GM12878 (cell line): Measurements from ENCODE around the gene HYPK. TPM values are rescaled to one million over a fixed set of nuclear protein-coding genes. Genes with fewer than 3 reads are reported as not detected.

Experiments used
- ATF7 ChIP-seq: fragments of 450-650 bp; IDR thresholded peaks from 2 replicates; pipeline ENCODE4 v1.6.1; 2016; ENCODE audit warnings: low read depth, mild to moderate bottlenecking
- CBFB ChIP-seq: IDR thresholded peaks from 2 replicates; pipeline ENCODE4 v1.6.1; 2016; ENCODE audit warnings: antibody characterized with exemption, low read depth
- CHD2 ChIP-seq: IDR thresholded peaks from 2 replicates; pipeline ENCODE4 v1.6.1; 2011; ENCODE audit warnings: low read depth, low read length, improper control_type of control experiment, borderline replicate concordance
- IKZF2 ChIP-seq, 2 experiments: fragments of 450-650 bp; IDR thresholded peaks; 2 replicates each; pipeline ENCODE4 v1.6.1; 2017; ENCODE audit warnings: mild to moderate bottlenecking in 2 of 2, moderate library complexity in 2 of 2
- JUNB ChIP-seq: IDR thresholded peaks from 2 replicates; pipeline ENCODE4 v1.6.1; 2016; ENCODE audit warnings: antibody characterized with exemption, mild to moderate bottlenecking
- NFIC ChIP-seq: IDR thresholded peaks from 2 replicates; pipeline ENCODE4 v1.6.1; 2012; ENCODE audit warnings: low read depth, mild to moderate bottlenecking, inconsistent platforms, low read length, moderate library complexity
- NR2C1 ChIP-seq: fragments of 450-650 bp; IDR thresholded peaks from 2 replicates; pipeline ENCODE4 v1.6.1; 2017; ENCODE audit warnings: antibody characterized with exemption, mild to moderate bottlenecking, moderate library complexity
- NR2C2 ChIP-seq: IDR thresholded peaks from 2 replicates; pipeline ENCODE4 v1.6.1; 2011; ENCODE audit warnings: borderline replicate concordance, low read depth; ENCODE audit not compliant: control insufficient read depth, insufficient read length
- NRF1 ChIP-seq: conservative IDR thresholded peaks from 2 replicates; pipeline ENCODE4 v1.6.1; 2011; ENCODE audit warnings: mild to moderate bottlenecking, low read depth, low read length, improper control_type of control experiment
- PAX8 ChIP-seq: fragments of 450-650 bp; IDR thresholded peaks from 2 replicates; pipeline ENCODE4 v1.6.1; 2017; ENCODE audit warnings: mild to moderate bottlenecking, moderate library complexity
- RFX5 ChIP-seq: IDR thresholded peaks from 2 replicates; pipeline ENCODE4 v1.6.1; 2011; ENCODE audit warnings: low read depth, low read length, improper control_type of control experiment
- TBL1XR1 ChIP-seq: IDR thresholded peaks from 2 replicates; pipeline ENCODE4 v1.6.1; 2012; ENCODE audit warnings: low read depth, low read length, improper control_type of control experiment
- TCF7 ChIP-seq: IDR thresholded peaks from 2 replicates; pipeline ENCODE4 v1.6.1; 2014; ENCODE audit warnings: antibody characterized with exemption, borderline replicate concordance
- YBX1 ChIP-seq: fragments of 450-650 bp; IDR thresholded peaks from 2 replicates; pipeline ENCODE4 v1.6.1; 2016; ENCODE audit warnings: antibody characterized with exemption
- YY1 ChIP-seq: IDR thresholded peaks from 2 replicates; pipeline ENCODE4 v1.6.1; 2011; ENCODE audit warnings: low read depth, mild to moderate bottlenecking, low read length
- ZNF622 ChIP-seq: fragments of 450-650 bp; IDR thresholded peaks from 2 replicates; pipeline ENCODE4 v1.6.1; 2017; ENCODE audit warnings: mild to moderate bottlenecking, inconsistent platforms
- ZZZ3 ChIP-seq: IDR thresholded peaks from 2 replicates; pipeline ENCODE4 v1.6.1; 2011; ENCODE audit warnings: low read depth; ENCODE audit not compliant: control insufficient read depth, insufficient read length
- polyA plus RNA-seq, 11 experiments: library from polyadenylated mRNA; depleted of rRNA in 4 of 11; unstranded in 6 of 11; stranded (reverse) in 5 of 11; fragments of >200 nt; fragmentation: Nextera tagmentation in 4 of 11; fragmentation: Illumina TruSeq in 1 of 11; extraction: Ambion mirVana in 4 of 11; extraction: Trizol in 1 of 11; gene quantifications; 1 replicate in 1 of 11; 2 replicates in 10 of 11; pipeline versions ENCODE4 v1.2.1 to v1.2.3, GENCODE V29; 2011 to 2016; ENCODE audit warnings: inconsistent platforms in 2 of 11, missing spikeins in 2 of 11, low read depth in 1 of 11
- total RNA-seq, 4 experiments: library from RNA; depleted of rRNA in 3 of 4; stranded (reverse); fragments of >200 nt in 3 of 4; fragmentation: Illumina TruSeq in 1 of 4; extraction: Trizol in 1 of 4; gene quantifications; 2 replicates each; pipeline versions ENCODE4 v1.2.1 to v1.2.3, GENCODE V29; 2013 to 2021
- TF ChIP-seq, protein P1 (sequence below): IDR thresholded peaks from 2 replicates; pipeline ENCODE4 v1.6.1; 2012; ENCODE audit warnings: improper control_type of control experiment, low read depth, low read length; ENCODE audit not compliant: insufficient replicate concordance
- TF ChIP-seq, protein P2 (sequence below): IDR thresholded peaks from 2 replicates; pipeline ENCODE4 v1.6.1; 2012; ENCODE audit warnings: low read depth, low read length, improper control_type of control experiment
- TF ChIP-seq, protein P3 (sequence below): IDR thresholded peaks from 2 replicates; pipeline ENCODE4 v1.6.1; 2011; ENCODE audit warnings: low read depth, mild to moderate bottlenecking, low read length, moderate library complexity, borderline replicate concordance; ENCODE audit errors: extremely low read depth
- TF ChIP-seq, protein P4 (sequence below): fragments of 450-650 bp; IDR thresholded peaks from 2 replicates; pipeline ENCODE4 v1.6.1; 2018; ENCODE audit warnings: mild to moderate bottlenecking, low read depth, moderate library complexity; ENCODE audit not compliant: partially characterized antibody
- TF ChIP-seq, protein P5 (sequence below): fragments of 450-650 bp; IDR thresholded peaks from 2 replicates; pipeline ENCODE4 v1.6.1; 2016; ENCODE audit warnings: mild to moderate bottlenecking

The HYPK gene
- total and polyA plus RNA-seq, 10 of the 15 experiments (the other 5 are each of a cell fraction or from before 2014, with no cell fraction given), result 8.0 to 38.4 (median 17.5) TPM

DNA sequence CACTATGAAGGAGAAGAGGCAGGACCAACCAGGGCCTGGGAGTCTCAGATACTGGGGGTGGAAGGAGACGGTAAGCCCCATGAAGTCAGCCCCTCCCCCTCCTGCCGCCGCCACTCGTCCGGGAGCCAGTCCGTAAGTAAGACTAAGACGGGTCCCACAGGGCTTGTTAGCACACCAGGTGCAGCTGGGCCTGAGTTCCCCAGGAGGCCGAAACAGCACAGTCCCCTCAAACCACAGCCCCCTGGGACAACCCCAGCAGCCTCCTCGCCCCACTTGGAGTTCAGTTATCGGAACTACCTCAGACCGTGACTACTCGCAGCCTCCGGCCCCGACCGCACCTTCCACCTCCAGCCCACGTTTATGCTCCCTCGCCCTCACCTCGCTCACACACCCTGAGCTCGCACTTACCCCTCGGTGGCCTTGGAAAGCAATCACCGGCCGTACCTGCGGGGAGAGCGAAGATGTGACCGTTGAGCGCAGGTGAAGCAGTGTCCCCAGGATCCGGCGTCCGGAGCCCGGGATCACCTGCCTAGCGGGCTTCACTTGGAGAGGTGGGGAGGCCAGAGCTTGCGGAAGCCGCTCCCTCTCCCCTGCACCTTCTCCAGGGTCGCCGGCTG, 24.2 kb upstream of the HYPK start (continued):
- TF ChIP-seq, protein P1, sequence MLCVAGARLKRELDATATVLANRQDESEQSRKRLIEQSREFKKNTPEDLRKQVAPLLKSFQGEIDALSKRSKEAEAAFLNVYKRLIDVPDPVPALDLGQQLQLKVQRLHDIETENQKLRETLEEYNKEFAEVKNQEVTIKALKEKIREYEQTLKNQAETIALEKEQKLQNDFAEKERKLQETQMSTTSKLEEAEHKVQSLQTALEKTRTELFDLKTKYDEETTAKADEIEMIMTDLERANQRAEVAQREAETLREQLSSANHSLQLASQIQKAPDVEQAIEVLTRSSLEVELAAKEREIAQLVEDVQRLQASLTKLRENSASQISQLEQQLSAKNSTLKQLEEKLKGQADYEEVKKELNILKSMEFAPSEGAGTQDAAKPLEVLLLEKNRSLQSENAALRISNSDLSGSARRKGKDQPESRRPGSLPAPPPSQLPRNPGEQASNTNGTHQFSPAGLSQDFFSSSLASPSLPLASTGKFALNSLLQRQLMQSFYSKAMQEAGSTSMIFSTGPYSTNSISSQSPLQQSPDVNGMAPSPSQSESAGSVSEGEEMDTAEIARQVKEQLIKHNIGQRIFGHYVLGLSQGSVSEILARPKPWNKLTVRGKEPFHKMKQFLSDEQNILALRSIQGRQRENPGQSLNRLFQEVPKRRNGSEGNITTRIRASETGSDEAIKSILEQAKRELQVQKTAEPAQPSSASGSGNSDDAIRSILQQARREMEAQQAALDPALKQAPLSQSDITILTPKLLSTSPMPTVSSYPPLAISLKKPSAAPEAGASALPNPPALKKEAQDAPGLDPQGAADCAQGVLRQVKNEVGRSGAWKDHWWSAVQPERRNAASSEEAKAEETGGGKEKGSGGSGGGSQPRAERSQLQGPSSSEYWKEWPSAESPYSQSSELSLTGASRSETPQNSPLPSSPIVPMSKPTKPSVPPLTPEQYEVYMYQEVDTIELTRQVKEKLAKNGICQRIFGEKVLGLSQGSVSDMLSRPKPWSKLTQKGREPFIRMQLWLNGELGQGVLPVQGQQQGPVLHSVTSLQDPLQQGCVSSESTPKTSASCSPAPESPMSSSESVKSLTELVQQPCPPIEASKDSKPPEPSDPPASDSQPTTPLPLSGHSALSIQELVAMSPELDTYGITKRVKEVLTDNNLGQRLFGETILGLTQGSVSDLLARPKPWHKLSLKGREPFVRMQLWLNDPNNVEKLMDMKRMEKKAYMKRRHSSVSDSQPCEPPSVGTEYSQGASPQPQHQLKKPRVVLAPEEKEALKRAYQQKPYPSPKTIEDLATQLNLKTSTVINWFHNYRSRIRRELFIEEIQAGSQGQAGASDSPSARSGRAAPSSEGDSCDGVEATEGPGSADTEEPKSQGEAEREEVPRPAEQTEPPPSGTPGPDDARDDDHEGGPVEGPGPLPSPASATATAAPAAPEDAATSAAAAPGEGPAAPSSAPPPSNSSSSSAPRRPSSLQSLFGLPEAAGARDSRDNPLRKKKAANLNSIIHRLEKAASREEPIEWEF, result no peak
- TF ChIP-seq NR2C2 (no peak), ATF7 (no peak; the same call in none of the 2 replicates), JUNB (no peak), NR2C1 (no peak), CBFB (peak; percentile 92), YY1 (peak; percentile 29; the same call in 1 of the 2 replicates), PAX8 (no peak), ZZZ3 (no peak), CHD2 (peak; percentile 69), RFX5 (no peak), YBX1 (no peak), TBL1XR1 (peak; percentile 79), IKZF2 (IDR thresholded peaks at IDR 0.05) (peak; percentile 75 to 81), TCF7 (no peak), NRF1 (no peak), ZNF622 (no peak), NFIC (no peak; the same call in 1 of the 2 replicates)
- TF ChIP-seq, protein P2, sequence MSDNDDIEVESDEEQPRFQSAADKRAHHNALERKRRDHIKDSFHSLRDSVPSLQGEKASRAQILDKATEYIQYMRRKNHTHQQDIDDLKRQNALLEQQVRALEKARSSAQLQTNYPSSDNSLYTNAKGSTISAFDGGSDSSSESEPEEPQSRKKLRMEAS, result no peak
- TF ChIP-seq, protein P3, sequence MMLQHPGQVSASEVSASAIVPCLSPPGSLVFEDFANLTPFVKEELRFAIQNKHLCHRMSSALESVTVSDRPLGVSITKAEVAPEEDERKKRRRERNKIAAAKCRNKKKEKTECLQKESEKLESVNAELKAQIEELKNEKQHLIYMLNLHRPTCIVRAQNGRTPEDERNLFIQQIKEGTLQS, result no peak
- TF ChIP-seq, protein P4, sequence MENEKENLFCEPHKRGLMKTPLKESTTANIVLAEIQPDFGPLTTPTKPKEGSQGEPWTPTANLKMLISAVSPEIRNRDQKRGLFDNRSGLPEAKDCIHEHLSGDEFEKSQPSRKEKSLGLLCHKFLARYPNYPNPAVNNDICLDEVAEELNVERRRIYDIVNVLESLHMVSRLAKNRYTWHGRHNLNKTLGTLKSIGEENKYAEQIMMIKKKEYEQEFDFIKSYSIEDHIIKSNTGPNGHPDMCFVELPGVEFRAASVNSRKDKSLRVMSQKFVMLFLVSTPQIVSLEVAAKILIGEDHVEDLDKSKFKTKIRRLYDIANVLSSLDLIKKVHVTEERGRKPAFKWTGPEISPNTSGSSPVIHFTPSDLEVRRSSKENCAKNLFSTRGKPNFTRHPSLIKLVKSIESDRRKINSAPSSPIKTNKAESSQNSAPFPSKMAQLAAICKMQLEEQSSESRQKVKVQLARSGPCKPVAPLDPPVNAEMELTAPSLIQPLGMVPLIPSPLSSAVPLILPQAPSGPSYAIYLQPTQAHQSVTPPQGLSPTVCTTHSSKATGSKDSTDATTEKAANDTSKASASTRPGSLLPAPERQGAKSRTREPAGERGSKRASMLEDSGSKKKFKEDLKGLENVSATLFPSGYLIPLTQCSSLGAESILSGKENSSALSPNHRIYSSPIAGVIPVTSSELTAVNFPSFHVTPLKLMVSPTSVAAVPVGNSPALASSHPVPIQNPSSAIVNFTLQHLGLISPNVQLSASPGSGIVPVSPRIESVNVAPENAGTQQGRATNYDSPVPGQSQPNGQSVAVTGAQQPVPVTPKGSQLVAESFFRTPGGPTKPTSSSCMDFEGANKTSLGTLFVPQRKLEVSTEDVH, result no peak
- TF ChIP-seq, protein P5, sequence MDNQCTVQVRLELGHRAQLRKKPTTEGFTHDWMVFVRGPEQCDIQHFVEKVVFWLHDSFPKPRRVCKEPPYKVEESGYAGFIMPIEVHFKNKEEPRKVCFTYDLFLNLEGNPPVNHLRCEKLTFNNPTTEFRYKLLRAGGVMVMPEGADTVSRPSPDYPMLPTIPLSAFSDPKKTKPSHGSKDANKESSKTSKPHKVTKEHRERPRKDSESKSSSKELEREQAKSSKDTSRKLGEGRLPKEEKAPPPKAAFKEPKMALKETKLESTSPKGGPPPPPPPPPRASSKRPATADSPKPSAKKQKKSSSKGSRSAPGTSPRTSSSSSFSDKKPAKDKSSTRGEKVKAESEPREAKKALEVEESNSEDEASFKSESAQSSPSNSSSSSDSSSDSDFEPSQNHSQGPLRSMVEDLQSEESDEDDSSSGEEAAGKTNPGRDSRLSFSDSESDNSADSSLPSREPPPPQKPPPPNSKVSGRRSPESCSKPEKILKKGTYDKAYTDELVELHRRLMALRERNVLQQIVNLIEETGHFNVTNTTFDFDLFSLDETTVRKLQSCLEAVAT, result peak; percentile 84; the same call in 1 of the 2 replicates
